Activated naive CD8-positive, alpha-beta T cell treated with anti-CD3 and anti-CD28 coated beads, Interleukin-2, amount 50 U/mL, for 16 hours (primary cell): ENCODE results near the gene LOXL1.
"Not testable (repeated sequence)": the region's sequence is repeated elsewhere in the genome, so short reads cannot be mapped to it uniquely, and the experiment has no call there.

ENCODE experiments used
- DNase-seq: peaks from one replicate; pipeline ENCODE4 v3.0.0-alpha.2; 2020; ENCODE audit warnings: low read depth, low spot score

Gene LOXL1

DNA sequence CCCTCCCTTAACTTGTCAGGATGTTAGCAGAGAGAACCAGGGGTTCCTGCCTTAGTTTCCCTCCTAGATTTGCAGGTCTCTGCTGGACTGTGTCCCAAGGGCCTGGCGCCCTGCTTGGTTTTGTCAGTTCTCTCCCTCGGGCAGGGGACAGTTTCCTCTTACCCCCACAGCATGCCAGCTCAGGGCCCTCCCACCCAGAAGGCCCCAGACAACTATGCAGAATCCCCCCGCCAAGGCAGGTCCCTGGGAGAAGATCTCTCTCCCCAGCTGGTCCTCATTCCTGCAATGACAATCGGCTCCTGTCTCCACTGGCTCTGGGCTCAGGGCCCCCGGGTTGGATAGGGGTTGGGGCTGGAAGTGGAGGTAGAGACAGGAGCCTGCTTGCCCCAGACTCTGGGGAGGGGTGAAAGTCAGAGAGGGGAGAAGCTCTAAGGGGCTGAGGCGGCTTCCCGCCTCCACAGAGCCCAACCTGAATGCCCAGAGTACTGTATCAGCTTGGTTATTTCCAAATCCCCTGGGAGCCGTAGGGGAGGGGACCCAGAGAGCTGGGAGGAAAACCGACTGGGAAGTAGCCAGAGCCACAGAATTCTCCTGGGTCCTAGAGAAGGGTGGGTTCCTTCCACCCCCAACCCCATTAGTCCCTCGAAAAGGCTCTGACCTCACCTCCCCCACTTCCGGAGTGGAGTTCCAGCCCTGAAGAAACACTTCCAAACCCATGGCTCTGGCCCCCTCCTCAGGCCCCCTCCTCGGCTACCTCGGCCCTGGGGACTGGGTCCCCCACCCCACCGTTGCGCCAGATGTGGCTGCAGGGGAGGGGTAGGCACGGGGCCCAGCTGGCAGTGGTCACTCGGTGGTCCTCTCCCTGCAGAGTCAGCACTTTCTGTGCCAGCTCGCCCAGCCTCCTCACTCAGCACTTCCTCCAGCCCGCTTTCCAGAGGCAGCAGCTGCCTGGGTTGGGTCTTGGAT lies 3.8 kb upstream of the LOXL1 start:
- DNase-seq: no peak

DNA sequence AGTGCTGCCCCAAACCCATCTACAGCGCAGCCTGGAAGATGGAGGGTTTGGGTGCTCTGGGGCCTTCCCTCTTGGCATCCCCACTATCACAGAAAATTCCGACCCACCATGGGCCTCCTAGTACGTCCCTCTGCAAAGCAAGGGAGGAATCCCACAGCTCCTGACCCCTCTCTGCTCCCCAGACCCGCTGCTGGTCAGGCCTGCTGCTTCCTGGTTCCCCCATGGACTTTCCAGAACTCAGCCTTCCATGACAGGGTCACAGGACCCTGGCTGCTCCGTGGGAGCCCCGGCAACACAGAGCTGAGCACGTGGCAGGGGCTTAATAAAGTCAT lies 3.1 kb upstream of the LOXL1 start:
- DNase-seq: no peak

DNA sequence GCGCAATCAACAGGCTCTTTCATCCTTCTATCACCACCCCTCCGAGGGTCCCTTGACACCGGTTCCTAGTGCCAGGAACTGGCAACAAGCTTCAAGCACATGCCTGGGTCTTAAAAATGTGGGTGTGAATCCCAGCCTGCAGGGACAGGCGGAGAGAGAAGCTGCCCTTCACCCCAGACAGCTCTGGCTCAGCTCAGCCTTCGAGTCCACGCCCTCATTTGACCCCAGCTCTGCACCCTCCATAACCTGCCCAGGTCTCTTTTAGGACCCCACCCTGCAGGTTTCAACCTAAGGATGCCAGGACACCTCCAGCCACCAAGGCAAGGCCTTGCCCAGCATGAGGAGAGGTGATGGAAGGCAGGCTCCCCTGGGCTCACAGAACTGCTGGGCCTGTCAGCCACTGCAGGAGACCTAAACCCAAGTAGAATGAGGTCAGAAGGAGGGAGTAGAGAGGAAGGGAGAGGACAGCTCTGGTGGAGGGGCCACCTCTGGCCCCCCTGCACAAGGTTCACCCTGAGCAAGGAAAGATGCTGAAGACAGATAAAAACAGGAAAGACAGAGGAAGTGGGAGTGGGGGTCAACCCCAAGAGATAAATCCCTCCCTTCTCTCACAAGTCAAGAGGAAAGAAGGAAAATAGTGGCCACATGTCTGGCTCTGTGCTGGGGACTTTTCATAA lies 2.6 kb upstream of the LOXL1 start:
- DNase-seq: no peak

DNA sequence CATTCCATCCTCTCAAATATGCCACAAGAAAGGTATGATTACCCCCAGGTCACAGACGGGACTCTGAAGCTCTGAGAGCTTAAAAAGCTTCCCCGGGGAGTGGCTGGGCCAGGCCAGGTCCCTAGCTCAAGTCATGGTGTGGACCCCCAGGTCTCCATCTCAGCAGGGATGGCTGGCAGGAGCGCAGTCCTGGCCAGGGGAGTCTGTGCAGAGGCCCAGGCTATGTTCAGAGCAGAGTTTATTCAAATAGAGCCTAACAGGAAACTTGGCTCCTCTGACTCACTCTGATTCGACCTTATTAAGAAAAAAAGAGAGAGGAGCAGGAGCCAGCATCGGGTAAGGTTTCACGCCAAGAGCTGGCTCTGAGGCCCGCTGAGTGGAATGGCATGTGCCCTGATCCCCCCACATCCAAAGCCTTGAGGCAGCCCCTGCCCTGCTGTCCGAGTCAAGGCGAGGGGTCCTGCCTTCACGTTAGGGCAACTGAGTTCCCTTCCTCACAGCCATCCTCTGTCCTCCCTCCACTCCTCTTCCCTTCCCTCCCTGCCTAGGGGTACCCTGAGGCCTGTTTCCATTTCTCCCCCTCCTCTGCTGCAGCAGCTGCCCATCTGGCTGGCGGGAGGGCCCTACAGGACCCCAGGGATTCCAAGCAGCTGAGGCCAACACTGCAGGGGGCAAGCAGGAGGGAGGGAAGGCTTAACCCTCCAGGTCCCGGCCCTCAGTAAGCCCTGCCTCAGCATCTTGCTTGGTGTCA lies 1.9 kb upstream of the LOXL1 start:
- DNase-seq: no peak

DNA sequence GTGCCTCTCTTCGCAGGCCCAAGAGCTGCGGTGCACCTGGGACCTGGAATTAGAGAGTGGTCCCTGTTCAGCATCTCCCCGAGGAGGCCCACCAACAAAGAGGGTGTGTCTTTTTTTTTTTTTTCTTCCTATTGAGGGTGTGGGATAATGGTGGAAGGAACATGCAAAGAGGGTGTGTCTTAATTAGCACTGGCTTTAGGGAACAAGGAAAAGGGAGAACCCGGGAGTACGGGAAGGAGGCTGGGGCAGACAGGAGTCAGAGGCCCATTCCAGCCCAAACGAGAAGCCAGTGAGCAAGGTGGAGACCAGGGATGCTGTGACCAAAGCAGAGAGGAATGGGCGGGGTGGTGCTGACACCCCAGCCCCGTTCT lies 429 bp upstream of the LOXL1 start:
- DNase-seq: no peak

DNA sequence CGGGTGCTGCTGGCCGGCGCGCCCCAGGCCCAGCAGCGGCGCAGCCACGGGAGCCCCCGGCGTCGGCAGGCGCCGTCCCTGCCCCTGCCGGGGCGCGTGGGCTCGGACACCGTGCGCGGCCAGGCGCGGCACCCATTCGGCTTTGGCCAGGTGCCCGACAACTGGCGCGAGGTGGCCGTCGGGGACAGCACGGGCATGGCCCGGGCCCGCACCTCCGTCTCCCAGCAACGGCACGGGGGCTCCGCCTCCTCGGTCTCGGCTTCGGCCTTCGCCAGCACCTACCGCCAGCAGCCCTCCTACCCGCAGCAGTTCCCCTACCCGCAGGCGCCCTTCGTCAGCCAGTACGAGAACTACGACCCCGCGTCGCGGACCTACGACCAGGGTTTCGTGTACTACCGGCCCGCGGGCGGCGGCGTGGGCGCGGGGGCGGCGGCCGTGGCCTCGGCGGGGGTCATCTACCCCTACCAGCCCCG lies 777 bp downstream of the LOXL1 start:
- no peak for DNase-seq

DNA sequence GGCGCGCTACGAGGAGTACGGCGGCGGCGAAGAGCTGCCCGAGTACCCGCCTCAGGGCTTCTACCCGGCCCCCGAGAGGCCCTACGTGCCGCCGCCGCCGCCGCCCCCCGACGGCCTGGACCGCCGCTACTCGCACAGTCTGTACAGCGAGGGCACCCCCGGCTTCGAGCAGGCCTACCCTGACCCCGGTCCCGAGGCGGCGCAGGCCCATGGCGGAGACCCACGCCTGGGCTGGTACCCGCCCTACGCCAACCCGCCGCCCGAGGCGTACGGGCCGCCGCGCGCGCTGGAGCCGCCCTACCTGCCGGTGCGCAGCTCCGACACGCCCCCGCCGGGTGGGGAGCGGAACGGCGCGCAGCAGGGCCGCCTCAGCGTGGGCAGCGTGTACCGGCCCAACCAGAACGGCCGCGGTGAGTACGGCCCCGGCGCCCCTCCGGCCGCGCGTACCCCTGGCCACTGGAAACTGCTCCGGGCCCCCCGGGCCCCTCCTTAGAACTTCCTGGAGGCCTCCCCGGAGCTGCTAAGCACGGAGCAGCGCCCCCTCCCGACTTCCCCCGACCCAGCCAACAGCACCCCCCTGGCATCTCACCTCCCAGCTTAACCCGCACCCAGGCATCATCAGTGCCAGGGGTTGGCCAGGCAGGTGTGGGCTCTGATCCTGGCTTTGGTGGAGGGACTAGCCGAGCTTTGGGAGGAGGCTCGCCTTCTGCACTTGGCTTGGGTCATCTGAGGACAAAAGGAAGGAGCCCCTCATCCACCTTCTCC lies 1.4 kb downstream of the LOXL1 start:
- peak; percentile 54 for DNase-seq

DNA sequence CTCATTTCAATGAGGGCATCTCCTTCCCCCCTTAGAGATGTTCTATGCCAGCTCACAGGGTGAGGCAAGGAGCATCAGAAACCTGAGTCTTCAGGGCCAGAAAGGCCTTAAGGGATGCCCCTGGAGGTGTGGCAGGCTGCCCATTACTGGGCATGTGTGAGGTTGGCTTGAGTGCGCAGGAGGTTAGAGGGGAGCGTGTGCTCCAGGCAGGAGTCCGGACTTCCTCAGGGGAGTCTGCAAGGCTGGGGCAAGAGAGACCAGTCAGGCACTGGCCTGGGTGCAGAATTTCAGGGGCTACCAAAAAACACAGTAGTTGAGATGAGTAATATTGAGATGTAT lies 1.9 kb downstream of the LOXL1 start:
- DNase-seq: no peak

DNA sequence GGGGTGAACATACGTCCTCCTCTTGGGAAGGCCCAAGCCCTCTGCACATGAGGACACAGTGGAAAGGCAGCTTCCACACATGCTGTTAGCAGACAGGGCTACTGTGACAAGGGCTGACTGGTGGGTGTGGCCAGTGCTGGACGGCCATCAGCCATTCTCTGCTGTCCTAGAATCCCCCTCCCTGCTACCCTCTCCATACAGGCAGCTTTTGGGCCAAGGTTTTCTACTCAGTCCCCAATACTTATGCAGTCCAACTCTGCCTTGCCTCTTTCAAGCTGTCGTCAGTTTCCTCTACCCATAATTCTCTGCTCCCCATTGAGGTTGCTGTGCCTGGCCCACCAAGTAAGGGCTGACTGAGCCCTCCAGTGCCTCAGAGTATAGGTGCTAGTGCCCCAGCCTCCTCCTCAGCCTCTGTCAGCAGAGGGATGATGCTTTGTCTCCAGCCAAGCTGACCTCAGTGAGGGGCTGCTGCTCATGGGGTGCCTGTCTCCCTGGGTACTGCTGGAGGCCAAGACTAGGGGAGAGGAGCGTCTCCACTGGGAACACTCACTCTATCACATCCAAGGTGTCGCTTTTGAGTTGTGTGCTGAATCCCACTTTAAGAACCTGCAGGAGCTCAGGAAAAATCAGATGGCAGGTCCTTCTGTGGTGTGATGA lies 2.8 kb downstream of the LOXL1 start:
- no peak for DNase-seq

DNA sequence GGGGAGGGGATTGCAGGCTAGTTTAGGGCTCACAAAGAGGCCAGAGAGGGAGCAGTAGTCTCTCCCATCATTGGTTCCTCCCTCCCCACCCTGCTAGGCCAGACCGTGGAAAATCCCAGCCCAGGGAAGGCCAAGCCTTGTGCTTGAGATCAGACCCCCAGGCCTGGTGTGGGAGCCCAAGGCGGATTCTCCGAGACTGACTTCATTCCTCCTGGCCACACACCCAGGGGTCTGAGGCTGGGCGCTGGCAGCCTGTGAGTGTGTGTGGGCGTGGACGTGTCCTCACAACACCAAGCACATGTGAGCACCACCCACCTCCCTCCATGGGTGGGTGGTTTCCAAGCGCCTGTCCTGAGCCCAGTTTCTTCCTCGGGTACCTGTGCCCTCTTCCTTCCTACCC lies 4.1 kb downstream of the LOXL1 start:
- DNase-seq: no peak

DNA sequence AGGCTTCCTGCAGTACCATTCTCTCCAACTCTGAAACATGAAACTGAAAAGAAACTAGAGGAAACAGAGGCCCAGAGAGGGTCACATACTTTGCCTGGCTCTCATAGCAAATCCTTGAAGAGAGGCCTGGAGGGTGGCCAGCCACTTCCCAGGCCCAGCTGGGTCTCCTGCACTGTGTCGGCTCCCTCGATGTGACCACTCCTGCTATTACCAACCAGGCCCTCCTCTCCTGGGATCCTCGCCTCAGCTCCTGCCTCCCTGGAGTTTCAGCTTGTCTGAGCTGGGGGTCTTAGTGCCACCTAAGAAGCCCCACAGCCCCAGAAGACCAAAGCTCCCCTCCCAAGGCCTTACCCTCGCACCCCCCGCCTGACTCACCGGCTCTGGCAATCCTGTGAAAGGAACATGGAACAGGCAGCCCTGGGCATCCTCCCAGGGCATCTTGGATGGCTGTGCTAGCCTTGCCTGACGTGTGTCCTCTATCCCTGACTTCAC lies 4.6 kb downstream of the LOXL1 start:
- DNase-seq: no peak

DNA sequence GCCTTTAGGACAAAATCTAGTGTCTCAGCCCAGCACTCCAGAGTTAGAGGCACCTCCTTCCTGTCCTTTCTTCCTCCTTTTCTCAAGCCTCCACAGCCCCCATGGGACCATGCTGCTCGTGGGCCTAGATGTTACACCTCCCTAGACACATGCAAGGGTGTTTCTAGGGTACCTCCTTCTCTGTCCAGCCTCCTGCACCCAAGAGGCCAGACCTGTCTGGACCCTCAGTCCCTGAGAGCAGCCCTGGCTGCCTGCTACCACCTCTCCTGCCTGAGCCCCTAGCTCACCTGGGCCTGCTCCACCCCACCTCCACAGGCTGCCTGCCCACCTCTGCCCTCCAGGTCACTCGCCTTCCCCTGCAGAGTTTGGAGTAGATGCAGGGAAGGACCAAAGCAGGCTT lies 5.2 kb downstream of the LOXL1 start:
- DNase-seq: no peak

DNA sequence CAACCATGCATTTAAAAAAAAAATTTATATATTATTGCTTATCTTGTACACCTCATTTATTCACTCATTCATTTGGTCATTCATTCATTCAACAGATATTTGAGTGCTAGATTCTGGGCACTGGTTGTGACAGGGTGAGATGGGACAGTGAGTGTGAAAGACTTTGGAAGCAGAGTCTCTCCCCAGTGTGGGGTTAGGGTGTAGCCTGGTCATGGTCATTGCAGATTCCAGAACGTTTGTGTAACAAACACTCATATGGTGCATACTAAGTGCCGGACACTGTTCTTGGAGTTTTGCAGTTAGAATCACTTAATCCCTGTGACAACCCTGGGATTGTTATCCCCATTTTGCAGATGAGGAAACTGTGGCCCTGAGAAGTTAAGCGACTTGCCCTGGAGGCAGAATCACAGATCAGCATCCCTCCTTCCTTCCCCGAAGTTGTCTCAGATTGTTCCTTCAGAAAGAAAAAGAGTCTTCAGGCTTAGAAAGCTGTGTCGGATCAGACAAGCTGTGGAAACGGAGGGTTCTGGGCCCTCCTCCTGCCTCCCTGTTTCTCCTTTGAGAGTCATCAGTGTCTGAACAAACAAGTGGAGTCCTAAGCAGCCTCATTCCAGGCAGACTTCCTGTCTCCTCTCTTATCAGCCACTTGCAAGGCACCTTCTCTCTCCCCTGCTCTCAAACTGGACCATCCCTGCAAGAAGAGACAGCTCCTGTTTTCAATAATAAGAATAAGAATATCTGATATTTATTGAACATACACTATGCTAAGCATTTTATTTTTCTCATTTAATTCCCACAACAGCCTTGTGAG lies 6.3 kb downstream of the LOXL1 start:
- no peak for DNase-seq

DNA sequence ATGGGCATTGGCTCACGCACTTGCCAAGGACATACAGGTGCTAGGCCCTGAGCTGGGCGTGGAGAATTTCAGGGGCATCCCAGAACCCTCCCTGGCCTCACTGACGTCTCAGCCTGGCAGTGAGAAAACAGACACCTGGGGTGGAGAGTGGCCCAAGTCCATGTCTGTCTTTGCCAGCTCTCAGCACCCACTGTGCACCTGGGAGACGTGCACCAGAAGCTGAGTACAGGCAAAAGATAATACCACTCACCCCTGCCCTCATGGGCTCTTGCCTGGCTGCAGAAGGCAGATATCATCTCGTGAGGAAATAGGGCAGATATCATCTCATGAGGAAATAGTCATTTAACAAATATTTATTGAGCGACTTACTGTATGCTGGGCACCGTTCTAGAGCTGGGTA lies 8.0 kb downstream of the LOXL1 start:
- no peak for DNase-seq

DNA sequence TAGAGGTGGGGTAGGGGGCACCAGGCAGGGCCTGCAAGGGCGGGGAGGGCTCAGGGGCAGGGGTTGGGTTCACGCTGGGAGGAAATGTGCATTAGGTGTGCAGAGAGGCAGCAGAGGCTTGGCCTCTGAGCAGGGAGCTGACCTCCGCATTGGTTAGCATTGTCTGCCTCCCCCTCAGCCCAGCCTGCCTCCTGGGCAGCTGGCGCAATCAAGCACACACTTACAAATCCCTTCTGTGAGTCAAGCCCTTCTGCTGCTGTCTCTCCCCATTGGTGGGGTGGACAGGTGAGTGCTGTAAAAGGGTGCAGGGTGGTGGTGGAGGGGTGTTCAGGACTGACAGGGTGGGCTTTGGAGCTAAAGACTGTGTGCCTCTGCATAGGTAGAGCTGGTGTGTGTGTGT lies 9.3 kb downstream of the LOXL1 start:
- no peak for DNase-seq

DNA sequence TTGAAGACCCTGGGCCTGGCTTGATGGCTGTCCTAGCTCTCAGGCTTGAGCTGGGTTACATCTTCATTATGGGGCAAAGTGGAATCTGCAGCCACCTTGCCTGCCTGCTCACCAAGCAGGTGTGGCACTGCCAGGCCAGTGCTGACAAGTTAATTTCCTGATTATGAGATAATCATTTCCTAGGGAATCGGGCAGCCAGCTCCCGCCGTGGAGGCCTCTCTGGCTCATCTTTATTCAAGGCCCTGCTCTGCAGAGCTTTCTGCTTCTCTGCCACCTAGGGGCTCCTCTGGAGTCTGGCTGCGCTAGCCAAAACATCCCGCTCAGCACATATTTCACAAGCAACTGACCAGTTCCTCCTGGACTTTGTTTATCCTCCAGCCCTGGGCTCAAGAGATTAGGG lies 9.9 kb downstream of the LOXL1 start:
- DNase-seq: no peak

DNA sequence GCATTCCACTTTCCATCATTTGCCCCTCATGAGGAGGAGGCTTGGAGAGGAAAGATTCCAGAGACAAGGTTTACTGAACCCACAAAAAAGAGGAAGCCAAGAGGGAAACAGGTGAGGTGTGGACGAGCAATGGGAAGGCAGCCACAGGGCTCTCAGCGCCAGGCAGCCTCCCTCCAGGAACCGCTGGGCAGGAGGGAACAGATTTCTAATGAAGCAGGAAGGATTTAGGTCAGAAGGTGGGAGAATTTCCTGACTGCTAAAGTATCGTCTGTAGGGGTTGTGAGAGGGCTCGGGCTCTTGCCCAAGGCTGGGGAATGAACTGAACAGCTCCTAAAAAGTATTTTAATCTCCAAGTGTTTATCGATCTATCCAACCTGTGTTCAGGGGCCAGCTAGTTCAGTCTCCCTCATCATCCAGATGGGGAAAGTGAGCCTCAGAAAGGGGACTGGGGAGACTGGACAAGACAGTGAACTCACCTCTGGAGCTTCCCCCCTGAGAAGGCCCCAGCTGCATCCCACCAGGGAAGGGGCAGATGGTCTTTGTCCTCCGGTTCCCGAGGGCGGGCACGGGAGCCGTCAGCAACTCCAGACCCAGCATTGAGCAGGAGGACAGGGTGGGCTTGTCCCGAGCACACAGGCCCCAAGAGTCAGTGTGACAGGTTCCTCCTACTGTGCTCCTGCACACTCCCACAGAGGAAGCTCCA lies 10.5 kb downstream of the LOXL1 start:
- no peak for DNase-seq

DNA sequence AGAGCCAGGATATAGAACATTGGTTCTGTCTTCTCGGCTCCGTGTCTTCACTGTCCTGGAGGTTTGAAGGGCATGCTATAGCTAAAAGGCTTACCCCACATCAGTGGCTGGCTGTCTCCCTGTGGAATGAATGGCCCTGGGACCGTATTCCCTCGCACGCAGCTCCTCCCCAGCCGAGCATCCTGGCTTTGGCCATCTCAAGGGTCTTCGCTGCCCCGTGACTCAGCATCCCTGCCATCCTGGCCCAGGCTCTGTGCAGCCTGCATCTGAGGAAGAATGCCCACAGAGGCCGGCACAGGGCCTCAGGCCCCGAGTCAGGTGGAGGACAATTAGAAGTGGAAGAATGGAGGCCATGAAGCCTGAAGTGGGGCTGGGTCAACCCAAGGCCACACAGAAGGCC lies 11.0 kb downstream of the LOXL1 start:
- DNase-seq: no peak

DNA sequence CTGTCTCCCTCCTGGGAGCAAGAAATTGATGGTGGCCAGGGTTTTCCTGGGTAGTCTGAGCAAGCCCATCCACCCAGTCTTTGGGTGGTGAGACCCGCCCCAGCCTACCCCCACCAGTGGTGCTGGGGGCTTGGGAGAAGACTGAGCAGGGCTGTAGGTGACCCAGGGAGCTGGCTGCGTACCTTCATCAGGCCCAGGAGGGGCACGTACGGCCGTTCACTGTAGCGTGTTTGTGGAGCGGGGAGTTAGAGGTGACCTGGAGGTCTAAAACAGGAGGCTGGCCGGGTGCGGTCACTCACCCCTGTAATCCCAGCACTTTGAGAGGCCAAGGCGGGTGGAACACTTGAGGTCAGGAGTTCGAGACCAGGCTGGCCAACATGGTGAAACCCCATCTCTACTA lies 11.5 kb downstream of the LOXL1 start:
- no peak for DNase-seq

DNA sequence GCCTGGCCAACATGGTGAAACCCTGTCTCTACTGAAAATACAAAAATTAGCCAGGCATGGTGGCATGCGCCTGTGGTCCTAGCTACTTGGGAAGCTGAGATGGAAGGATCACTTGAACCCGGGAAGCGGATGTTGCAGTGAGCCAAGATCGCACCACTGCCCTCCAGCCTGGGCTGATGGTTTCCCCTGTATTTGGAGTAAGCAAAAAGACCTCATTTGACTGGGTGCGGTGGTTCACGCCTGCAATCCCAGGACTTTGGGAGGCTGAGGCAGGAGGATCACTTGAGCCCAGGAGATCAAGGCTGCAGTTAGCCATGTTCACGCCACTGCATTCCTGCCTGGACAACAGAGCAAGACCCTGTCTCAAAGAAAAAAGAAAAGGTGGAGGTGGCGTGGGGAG lies 12.3 kb downstream of the LOXL1 start:
- DNase-seq: not testable (repeated sequence)
